Naive B cell (primary cell): ENCODE results near the gene ANKH. TPM values are rescaled to one million over a fixed set of nuclear protein-coding genes. Genes with fewer than 3 reads are reported as not detected.
"Not testable (repeated sequence)": the region's sequence is repeated elsewhere in the genome, so short reads cannot be mapped to it uniquely, and the experiment has no call there.

Experiments used
- ATAC-seq, 2 donors: fragments of 150-1000 bp; cut with Tn5 transposase; 2 replicates each; pipeline ENCODE4 v1.10.0; 2021; ENCODE audit warnings: low read depth in 2 of 2, mild to moderate bottlenecking in 2 of 2, moderate library complexity in 2 of 2
- DNase-seq: peaks from one replicate; pipeline ENCODE4 v3.0.0; 2022
- H3K27ac Mint-ChIP-seq, 6 donors: one replicate each; pipeline ENCODE4 v1.8.0; 2020 to 2022; ENCODE audit warnings: mild to moderate bottlenecking in 6 of 6, mixed read lengths in 6 of 6, moderate library complexity in 5 of 6, inconsistent platforms in 2 of 6
- H3K27me3 Mint-ChIP-seq, 3 donors: one replicate each; pipeline ENCODE4 v1.8.0; 2021 to 2022; ENCODE audit warnings: mixed read lengths in 3 of 3, mild to moderate bottlenecking in 1 of 3
- H3K36me3 Mint-ChIP-seq, 2 donors: one replicate each; pipeline ENCODE4 v1.8.0; 2020 to 2022; ENCODE audit warnings: mixed read lengths in 2 of 2, inconsistent platforms in 1 of 2, mild to moderate bottlenecking in 1 of 2
- H3K4me1 Mint-ChIP-seq, 3 donors: one replicate each; pipeline ENCODE4 v1.8.0; 2020 to 2022; ENCODE audit warnings: mixed read lengths in 3 of 3, inconsistent platforms in 1 of 3, mild to moderate bottlenecking in 1 of 3, moderate library complexity in 1 of 3
- H3K4me3 Mint-ChIP-seq, 8 donors: one replicate each; pipeline ENCODE4 v1.8.0; 2020 to 2022; ENCODE audit warnings: mild to moderate bottlenecking in 8 of 8, mixed read lengths in 8 of 8, moderate library complexity in 8 of 8, inconsistent platforms in 2 of 8
- H3K9me3 Mint-ChIP-seq, 7 donors: one replicate each; pipeline ENCODE4 v1.8.0; 2020 to 2022; ENCODE audit warnings: mixed read lengths in 7 of 7, mild to moderate bottlenecking in 5 of 7, inconsistent platforms in 2 of 7, moderate library complexity in 1 of 7
- polyA plus RNA-seq, 6 donors: library from polyadenylated mRNA; unstranded; fragments of 300-500 nt; fragmentation: Illumina TruSeq; gene quantifications; one replicate each; pipeline ENCODE4 v1.2.3, GENCODE V29; 2021; ENCODE audit warnings: low read depth in 6 of 6

The ANKH gene
- polyA plus RNA-seq: 10 to 100 TPM in 4 of 6 donors, 1 to 10 TPM in 2; 7.4 to 14.7 (median 11.8) TPM

DNA sequence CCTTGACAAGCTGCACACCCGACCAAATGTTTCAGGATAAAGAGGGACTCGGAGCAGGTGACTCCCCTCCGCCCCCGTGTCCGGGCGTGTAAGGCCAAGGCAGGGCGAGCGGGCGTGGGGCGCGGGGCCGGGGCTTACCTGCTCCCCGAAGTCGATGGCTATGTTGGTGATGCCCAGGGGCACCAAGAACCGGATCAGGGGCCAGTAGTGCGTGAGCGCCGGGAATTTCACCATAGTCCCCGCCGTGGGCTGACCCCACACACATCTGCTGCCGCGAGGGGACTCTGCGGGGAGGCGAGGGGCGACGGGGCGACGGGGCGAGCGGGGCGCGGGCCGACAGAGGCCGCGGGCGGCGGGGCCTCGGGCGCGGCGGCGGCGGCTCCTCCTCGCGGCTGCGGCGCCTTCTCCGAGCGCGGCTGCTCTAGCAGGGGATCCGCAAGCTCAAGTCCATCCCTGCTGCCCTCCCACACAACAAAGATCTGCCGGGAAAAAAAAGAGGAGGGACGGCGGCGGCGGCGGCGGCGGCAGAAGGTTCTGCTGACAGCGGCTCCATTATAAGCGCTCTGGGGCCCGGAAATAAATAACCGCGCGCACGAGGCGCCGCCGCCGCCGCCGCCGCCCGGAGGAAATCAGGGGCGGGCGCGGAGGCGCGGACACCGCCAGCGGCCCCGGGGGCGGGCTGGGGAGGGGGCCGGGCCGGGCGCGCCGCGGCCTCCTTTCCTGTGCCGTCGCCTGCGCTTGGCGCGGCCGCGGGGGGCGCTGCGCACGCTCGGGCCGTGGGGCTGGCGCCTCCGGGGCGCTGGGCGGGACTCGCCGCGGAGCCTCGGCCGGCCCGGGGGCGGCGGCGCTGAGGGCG is at the start of gene ANKH:
TSS of gene ANKH (minus strand) at position 565 of the 856 bp plus-strand sequence. CDS start at position 234, 331 bp downstream.
- H3K27ac Mint-ChIP-seq: peak within 1 kb of the TSS; percentile 88 to 97 (median 94)
- peaks cover 0 to 6% (median 0%) of the 10 kb centered on the region in 3 donors for H3K27me3 Mint-ChIP-seq
- peak; percentile 85 for DNase-seq
- peak within 1 kb of the TSS; percentile 90 to 97 (median 96) for H3K4me3 Mint-ChIP-seq
- no peaks in the 10 kb centered on the region for H3K9me3 Mint-ChIP-seq
- peaks cover 21 to 25% (median 25%) of the 10 kb centered on the region in 3 donors for H3K4me1 Mint-ChIP-seq
- H3K36me3 Mint-ChIP-seq: no peaks in the 10 kb centered on the region
- ATAC-seq: peak; percentile 84 to 87

DNA sequence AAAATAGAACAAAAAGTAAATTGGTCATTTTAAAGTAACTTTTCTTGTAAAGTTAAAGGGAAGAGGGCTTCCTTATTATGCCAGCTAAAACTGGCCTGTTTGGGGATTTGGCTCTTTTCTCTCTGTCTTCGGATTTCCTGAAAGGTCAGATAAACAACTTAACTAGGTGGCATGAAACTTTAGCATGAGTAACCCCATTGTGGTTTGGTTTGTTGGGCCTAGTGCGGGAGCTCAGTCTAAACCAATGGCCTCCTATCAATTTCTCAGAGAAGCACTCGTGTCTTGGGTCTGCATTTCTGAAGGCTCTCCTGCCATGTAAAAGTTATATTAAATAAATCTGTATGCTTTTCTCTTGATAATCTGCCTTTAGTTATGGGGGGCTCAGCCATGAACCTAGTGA is 48.5 kb upstream of the ANKH start:
- Mint-ChIP-seq H3K27ac (no peak overlapping the region), H3K36me3 (no peaks in the 10 kb centered on the region), H3K27me3 (peaks cover 0 to 8% (median 5%) of the 10 kb centered on the region in 3 donors), H3K4me1 (no peaks in the 10 kb centered on the region), H3K9me3 (peaks cover 0 to 6% (median 0%) of the 10 kb centered on the region in 7 donors), H3K4me3 (no peak overlapping the region)
- ATAC-seq (no peak), DNase-seq (no peak)

DNA sequence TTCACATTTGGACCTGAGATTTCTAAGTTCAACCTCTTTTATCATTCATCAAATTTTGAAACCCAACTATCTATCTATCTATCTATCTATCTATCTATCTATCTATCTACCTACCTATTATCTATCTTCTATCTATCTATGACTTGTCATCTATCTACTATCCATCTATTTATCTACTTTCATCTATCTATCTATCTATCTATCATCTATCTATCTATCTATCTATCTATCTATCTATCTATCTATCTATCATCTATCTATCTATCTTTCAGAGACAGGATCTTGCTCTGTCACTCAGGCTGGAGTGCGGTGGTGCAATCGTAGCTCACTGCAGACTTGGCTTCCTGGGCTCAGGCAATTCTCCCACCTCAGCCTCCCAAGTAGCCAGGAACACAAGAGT is 47.5 kb upstream of the ANKH start:
- H3K27ac Mint-ChIP-seq: peak overlapping the region in 1 of 6 donors; percentile 16
- not testable (repeated sequence) for H3K4me3 Mint-ChIP-seq, DNase-seq, ATAC-seq, H3K27me3 Mint-ChIP-seq, H3K4me1 Mint-ChIP-seq, H3K9me3 Mint-ChIP-seq, H3K36me3 Mint-ChIP-seq

DNA sequence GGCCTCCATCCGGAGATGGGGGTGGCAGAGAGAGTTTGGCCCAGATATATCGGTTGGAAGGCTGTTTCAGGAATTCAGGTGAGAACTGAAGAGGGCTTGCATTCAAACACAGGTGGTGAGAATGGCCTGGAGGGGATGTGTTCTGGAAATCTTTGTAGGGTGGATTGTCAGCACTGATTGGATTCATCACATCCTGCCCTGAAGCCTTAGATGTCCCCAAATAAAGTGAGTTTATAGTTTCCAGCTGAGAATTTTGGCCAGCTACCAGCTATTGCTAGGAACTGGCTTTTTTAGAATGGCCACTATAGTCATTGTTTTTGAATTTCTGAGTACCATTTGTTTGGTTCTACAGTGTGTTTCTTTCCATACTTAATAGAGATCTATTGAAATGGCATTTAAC is 46.1 kb upstream of the ANKH start:
- no peak overlapping the region for H3K27ac Mint-ChIP-seq
- H3K27me3 Mint-ChIP-seq: peaks cover 0 to 8% (median 5%) of the 10 kb centered on the region in 3 donors
- H3K4me3 Mint-ChIP-seq: no peak overlapping the region
- H3K4me1 Mint-ChIP-seq: no peaks in the 10 kb centered on the region
- peaks cover 0 to 6% (median 0%) of the 10 kb centered on the region in 7 donors for H3K9me3 Mint-ChIP-seq
- ATAC-seq (no peak), DNase-seq (no peak)
- no peaks in the 10 kb centered on the region for H3K36me3 Mint-ChIP-seq

DNA sequence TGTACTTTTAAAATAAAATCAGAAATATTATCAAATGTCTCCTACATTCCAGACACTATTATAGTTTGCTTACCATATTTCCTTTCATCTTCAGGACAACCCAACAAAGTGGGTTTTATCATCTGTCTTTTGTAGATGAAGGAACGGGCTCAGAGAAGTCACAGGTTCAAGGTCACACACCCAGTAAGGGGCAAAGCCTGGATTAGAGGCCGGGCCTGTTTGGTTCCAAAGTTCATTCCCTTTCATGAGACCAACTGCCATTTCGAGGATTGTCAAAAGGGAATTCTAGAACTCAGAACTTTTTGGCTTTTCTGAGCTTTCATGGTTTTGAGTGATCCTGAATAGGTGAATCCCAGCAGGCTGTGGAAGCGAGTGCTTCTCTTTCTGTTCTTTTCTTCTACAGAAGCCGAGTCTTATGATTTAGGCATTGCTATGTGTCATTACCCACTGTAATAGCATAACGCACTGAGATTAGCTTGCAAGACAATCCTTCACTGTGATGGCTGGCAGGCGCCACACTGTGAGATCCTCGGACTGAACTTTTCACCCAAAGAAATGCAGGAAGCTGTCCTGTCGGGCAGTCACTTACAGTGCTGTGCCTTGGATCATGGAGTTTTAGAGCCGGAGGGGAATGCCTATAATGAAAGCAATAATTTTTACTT is 43.8 kb upstream of the ANKH start:
- no peaks in the 10 kb centered on the region for H3K4me1 Mint-ChIP-seq
- peaks cover 0 to 18% (median 8%) of the 10 kb centered on the region in 3 donors for H3K27me3 Mint-ChIP-seq
- ATAC-seq (no peak), DNase-seq (no peak)
- no peaks in the 10 kb centered on the region for H3K36me3 Mint-ChIP-seq
- peaks cover 0 to 6% (median 0%) of the 10 kb centered on the region in 7 donors for H3K9me3 Mint-ChIP-seq
- no peak overlapping the region for H3K4me3 Mint-ChIP-seq
- H3K27ac Mint-ChIP-seq: no peak overlapping the region

DNA sequence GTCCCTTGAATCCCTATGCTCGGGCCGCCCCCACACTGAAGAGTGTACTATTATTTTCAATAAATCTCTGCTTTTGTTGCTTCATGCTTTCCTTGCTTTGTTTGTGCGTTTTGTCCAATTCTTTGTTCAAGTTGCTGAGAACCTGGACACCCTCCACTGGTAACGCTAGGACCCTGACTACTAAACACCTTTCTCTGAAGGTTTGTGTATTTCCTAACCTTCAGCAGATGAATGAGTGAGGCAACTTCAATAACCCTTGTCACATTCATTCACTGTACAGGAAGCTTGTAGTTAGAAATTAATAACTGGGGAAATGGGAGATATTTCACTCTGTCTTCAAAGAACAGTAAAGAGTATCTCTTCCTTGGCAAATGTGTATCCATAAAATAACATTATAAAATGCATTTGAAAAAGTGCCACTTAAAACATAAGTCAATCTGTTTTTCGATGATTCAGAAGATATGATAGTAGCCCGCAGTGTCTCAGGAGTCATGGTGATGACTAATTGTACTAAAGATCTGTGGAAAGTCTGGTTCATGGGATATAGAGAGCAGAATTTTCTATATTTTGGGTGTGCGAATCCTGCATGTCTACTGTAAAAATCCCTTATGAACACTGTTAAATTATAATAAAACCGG is 43.2 kb upstream of the ANKH start:
- ATAC-seq (no peak), DNase-seq (no peak)
- no peak overlapping the region for H3K27ac Mint-ChIP-seq
- no peaks in the 10 kb centered on the region for H3K36me3 Mint-ChIP-seq
- H3K4me1 Mint-ChIP-seq: no peaks in the 10 kb centered on the region
- H3K4me3 Mint-ChIP-seq: no peak overlapping the region
- H3K27me3 Mint-ChIP-seq: peaks cover 0 to 19% (median 8%) of the 10 kb centered on the region in 3 donors
- H3K9me3 Mint-ChIP-seq: peaks cover 0 to 6% (median 0%) of the 10 kb centered on the region in 7 donors

DNA sequence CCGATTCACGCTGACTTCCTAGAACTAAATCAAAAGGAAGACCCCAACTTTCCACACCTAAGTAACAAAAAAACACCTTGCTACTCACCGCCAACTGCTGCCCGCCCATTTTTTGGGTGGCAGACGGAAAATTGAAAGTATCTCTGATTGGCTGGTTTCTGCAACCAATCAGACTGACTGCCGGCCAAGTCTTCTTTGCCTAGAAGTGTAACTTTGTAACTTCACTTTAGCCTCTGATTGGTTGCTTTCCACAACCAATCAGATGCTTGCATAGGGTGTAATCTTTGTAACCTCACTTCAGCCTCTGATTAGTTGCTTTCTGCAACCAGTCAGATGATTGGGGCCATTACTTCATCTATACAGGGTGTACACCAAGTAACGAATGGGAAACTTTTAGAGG is 42.6 kb upstream of the ANKH start:
- H3K27ac Mint-ChIP-seq: no peak overlapping the region
- H3K4me3 Mint-ChIP-seq: no peak overlapping the region
- H3K27me3 Mint-ChIP-seq: peaks cover 0 to 18% (median 6%) of the 10 kb centered on the region in 3 donors
- no peaks in the 10 kb centered on the region for H3K36me3 Mint-ChIP-seq
- ATAC-seq (no peak), DNase-seq (no peak)
- H3K9me3 Mint-ChIP-seq: peaks cover 0 to 6% (median 0%) of the 10 kb centered on the region in 7 donors
- no peaks in the 10 kb centered on the region for H3K4me1 Mint-ChIP-seq

DNA sequence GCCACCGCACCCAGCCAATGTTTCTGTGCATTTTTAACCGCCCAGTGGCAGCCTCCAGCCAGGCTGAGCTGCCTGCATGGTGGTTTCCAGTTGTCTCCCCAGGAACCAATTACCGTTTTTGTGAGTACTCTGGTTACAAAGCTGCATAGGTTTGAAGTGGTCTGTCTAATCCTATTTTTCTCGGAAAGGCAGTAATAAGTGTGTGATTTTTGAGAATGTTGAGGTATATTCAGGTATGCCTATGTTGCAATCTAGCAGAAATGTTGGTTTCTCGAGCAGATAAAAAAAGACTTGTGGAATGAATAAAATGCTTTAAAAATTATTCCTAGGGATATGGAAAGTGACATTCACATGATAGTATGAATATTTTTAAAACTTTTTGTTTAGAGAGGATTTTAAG is 41.5 kb upstream of the ANKH start:
- no peak overlapping the region for H3K27ac Mint-ChIP-seq
- no peaks in the 10 kb centered on the region for H3K4me1 Mint-ChIP-seq
- H3K36me3 Mint-ChIP-seq: no peaks in the 10 kb centered on the region
- peaks cover 0 to 6% (median 0%) of the 10 kb centered on the region in 7 donors for H3K9me3 Mint-ChIP-seq
- H3K4me3 Mint-ChIP-seq: no peak overlapping the region
- peaks cover 0 to 20% (median 0%) of the 10 kb centered on the region in 3 donors for H3K27me3 Mint-ChIP-seq
- ATAC-seq (no peak), DNase-seq (no peak)

DNA sequence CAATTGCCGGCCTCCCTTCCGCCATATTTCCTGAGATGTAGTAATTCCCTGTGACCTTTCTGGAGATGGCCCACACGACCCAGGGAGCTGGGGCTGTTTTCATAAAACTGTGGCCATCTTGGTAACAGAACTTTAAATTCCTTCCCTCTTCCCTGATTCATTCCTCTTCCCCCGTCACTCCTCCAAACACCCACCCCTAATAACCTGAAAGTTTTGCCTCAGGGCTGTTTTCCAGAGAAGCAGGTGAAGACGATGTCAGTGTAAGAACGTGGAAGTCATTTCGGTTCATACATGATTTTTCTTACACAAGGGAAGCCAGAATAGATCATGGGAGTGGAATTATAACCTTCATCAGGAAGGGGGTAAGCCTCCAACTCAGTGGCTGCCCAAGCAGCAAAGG is 40.6 kb upstream of the ANKH start:
- ATAC-seq: no peak
- Mint-ChIP-seq H3K27ac (no peak overlapping the region), H3K36me3 (no peaks in the 10 kb centered on the region), H3K4me1 (no peaks in the 10 kb centered on the region), H3K4me3 (no peak overlapping the region), H3K9me3 (peaks cover 0 to 6% (median 0%) of the 10 kb centered on the region in 7 donors), H3K27me3 (peaks cover 0 to 20% (median 0%) of the 10 kb centered on the region in 3 donors)
- DNase-seq: no peak

DNA sequence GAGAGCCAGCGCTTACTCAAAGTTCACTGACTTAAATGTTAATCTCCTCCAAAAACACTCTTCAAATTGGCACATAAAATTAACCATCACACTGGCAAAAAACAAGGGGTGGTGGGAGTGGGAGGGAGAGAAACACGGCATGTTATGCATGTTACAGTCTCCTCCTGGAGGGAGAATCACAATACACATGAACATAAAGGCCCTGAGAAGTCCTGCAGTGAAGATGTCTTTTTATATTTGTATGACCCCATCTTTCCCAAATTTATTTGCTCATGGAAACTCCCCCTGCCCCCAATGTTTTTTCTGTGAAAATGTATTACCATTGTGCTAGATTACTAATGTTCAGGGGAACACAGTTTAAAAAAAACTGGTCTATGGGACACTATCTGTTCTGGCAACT is 37.8 kb upstream of the ANKH start:
- H3K4me1 Mint-ChIP-seq: no peaks in the 10 kb centered on the region
- no peak overlapping the region for H3K27ac Mint-ChIP-seq
- DNase-seq: no peak
- H3K9me3 Mint-ChIP-seq: no peaks in the 10 kb centered on the region
- H3K27me3 Mint-ChIP-seq: peaks cover 0 to 20% (median 0%) of the 10 kb centered on the region in 3 donors
- H3K4me3 Mint-ChIP-seq: no peak overlapping the region
- no peak for ATAC-seq
- no peaks in the 10 kb centered on the region for H3K36me3 Mint-ChIP-seq

DNA sequence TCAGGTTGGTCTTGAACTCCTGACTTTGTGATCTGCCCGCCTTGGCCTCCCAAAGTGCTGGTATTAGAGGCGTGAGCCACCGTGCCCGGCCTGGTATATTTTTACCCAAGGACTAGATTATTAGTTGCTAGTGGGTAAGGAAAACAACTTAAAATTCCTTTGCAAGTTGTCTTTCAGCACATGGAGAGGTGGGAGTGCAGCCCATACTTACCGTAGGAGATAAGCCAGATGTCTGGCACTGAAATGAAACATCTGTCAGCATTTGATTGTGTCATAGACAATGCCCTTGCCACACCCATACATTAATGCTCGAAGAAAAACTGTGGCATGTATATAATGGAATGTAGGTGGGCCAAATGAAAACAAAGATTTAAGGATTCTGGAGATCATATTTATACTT is 36.6 kb upstream of the ANKH start:
- H3K27me3 Mint-ChIP-seq: peaks cover 0 to 25% (median 0%) of the 10 kb centered on the region in 3 donors

DNA sequence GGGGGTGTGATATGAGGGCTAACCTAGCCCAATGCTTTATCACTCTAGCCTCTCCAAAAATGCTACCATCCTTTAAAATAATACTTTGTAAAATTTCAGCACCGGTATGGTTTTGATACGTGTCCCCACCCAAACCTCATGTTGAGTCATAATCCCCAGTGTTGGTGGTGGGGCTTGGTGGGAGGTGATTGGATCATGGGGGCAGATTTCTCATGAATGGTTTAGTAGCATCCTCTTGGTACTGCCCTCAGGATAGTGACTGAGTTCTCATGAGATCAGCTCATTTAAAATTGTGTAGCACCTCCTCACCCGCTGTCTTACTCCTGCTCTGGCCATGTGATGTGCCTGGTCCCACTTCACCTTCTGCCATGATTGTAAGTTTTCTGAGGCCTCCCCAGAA is 35.0 kb upstream of the ANKH start:
- H3K4me1 Mint-ChIP-seq: no peaks in the 10 kb centered on the region
- H3K9me3 Mint-ChIP-seq: no peaks in the 10 kb centered on the region
- no peak overlapping the region for H3K27ac Mint-ChIP-seq
- DNase-seq (no peak), ATAC-seq (no peak)
- H3K4me3 Mint-ChIP-seq: no peak overlapping the region
- H3K27me3 Mint-ChIP-seq: peaks cover 1 to 22% (median 2%) of the 10 kb centered on the region in 3 donors
- no peaks in the 10 kb centered on the region for H3K36me3 Mint-ChIP-seq

More for the DNA sequence above, 36.6 kb upstream of the ANKH start:
- no peaks in the 10 kb centered on the region for H3K4me1 Mint-ChIP-seq
- DNase-seq (no peak), ATAC-seq (no peak)
- H3K27ac Mint-ChIP-seq: no peak overlapping the region
- H3K9me3 Mint-ChIP-seq: no peaks in the 10 kb centered on the region
- H3K4me3 Mint-ChIP-seq: no peak overlapping the region
- no peaks in the 10 kb centered on the region for H3K36me3 Mint-ChIP-seq

DNA sequence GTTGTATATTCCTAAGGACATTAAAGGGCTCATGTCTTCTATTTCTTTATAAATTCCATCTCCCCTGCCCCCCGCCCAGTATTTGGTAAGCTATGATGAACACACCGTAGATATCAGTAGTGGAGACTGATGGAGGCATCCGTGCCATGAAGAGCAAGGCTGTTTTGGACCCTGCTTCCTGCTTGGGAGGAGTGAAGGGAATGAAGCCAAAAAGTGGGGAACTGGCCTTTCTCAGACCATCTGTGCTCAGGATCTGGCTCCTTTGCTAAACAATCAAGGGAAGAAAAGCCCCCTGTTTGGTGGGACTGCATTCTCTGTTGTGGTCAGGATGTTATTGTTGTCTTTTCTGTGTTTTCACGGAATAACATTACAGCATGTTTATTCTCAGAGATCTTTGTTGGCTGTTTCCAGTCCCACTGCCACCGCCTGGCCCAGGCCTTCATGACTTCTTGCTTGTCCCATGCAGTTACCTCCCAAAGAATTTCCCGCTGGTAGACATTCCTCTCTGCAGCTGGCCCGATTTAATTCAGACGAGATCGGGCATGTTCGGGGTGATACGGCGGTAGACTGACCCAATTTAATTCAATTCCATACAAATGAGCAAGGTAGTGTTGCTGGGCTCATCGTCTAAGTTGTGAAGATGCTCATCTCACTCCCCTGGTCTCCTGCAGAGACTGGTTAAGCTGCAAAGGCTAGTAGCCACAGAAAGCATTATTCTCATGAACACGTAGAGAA is 31.4 kb upstream of the ANKH start:
- Mint-ChIP-seq H3K4me1 (no peaks in the 10 kb centered on the region), H3K36me3 (no peaks in the 10 kb centered on the region), H3K27ac (no peak overlapping the region), H3K27me3 (peaks cover 6 to 14% (median 8%) of the 10 kb centered on the region in 3 donors), H3K4me3 (no peak overlapping the region), H3K9me3 (peaks cover 0 to 3% (median 0%) of the 10 kb centered on the region in 7 donors)
- no peak for DNase-seq
- no peak for ATAC-seq
